ENCODE data around the gene TMEM129. TPM values are rescaled to one million over a fixed set of nuclear protein-coding genes. Genes with fewer than 3 reads are reported as not detected.
"Not testable (repeated sequence)": the region's sequence is repeated elsewhere in the genome, so short reads cannot be mapped to it uniquely, and the experiment has no call there.

The TMEM129 gene
- total and polyA plus RNA-seq, 10 of the 15 experiments (the other 5 are each of a cell fraction or from before 2014, with no cell fraction given) = 0.19 to 24.9 (median 13.2) TPM

DNA sequence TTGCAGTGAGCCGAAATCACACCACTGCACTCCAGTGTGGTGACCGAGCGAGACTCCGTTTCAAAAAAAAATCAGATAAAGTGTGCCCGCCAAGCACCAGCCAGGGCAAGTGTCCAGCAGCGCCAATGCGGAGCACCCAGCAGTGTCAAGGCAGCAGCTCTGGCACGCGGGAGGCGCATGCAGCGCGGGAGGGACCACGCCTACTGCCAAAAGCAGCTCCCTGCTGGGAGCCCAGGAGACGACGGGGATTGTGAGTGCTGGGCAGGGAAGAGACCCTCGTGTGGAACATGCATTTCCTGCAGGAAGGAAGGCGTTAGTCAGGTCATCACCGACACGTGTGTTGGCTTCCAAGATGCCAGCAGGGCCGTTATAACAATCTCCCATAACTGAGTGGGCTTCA lies 47.5 kb downstream of the TMEM129 start:
- Histone ChIP-seq H3K79me2 (ENCODE audit: control insufficient read depth, insufficient read depth, low read length) (no peaks in the 10 kb centered on the region), H2AFZ (ENCODE audit: control insufficient read depth, low read depth, low read length) (no peak overlapping the region), H3K27me3 (replicated peaks in 1 of 2; ENCODE audit: control insufficient read depth in 2 of 2, insufficient read depth in 2 of 2, low read length in 1 of 2) (no peaks in the 10 kb centered on the region), H4K20me1 (ENCODE audit: control insufficient read depth, insufficient read depth) (no peaks in the 10 kb centered on the region), H3K27ac (ENCODE audit: control insufficient read depth, insufficient read depth) (no peak overlapping the region), H3K36me3 (ENCODE audit: control insufficient read depth in 2 of 2, insufficient read depth in 2 of 2, low read length in 1 of 2) (no peaks in the 10 kb centered on the region), H3K4me3 (no peak overlapping the region), H3K4me2 (ENCODE audit: control insufficient read depth, insufficient read depth) (no peak overlapping the region), H3K4me1 (ENCODE audit: control insufficient read depth, insufficient read depth, low read length) (no peaks in the 10 kb centered on the region), H3K9me3 (replicated peaks; ENCODE audit: control insufficient read depth, insufficient read depth, low read length) (no peaks in the 10 kb centered on the region), H3K9ac (ENCODE audit: control insufficient read depth, insufficient read depth, low read length) (no peak overlapping the region)
- RAD21 ChIA-PET (ENCODE audit: unreplicated experiment) = no interaction called here
- intact Hi-C loops (cut with micrococcal nuclease; ENCODE audit: unreplicated experiment) (no loop called here), in situ Hi-C loops (cut with MboI) (no loop called here)
- ATAC-seq (no peak), DNase-seq (ENCODE audit: low read depth, low spot score) (no peak), FAIRE-seq (no peak)
- no TSS peak for BruUV-seq (replicated peaks)
- CTCF ChIA-PET = interaction anchor here (1.4 kb wide), 1 partner anchor 19 kb away, joined by 3 read pairs; no protein-coding TSS in a partner anchor
- 71% methylated on average over 20 of the region's 20 CpGs for WGBS (ENCODE audit: insufficient coverage, insufficient replicate concordance, low lambda C conversion rate, missing lambda C conversion rate)
- SMC1A ChIA-PET (ENCODE audit: uncharacterized antibody, unreplicated experiment) = no interaction called here
- POLR2A ChIA-PET = no interaction called here
- TF ChIP-seq, protein P1, sequence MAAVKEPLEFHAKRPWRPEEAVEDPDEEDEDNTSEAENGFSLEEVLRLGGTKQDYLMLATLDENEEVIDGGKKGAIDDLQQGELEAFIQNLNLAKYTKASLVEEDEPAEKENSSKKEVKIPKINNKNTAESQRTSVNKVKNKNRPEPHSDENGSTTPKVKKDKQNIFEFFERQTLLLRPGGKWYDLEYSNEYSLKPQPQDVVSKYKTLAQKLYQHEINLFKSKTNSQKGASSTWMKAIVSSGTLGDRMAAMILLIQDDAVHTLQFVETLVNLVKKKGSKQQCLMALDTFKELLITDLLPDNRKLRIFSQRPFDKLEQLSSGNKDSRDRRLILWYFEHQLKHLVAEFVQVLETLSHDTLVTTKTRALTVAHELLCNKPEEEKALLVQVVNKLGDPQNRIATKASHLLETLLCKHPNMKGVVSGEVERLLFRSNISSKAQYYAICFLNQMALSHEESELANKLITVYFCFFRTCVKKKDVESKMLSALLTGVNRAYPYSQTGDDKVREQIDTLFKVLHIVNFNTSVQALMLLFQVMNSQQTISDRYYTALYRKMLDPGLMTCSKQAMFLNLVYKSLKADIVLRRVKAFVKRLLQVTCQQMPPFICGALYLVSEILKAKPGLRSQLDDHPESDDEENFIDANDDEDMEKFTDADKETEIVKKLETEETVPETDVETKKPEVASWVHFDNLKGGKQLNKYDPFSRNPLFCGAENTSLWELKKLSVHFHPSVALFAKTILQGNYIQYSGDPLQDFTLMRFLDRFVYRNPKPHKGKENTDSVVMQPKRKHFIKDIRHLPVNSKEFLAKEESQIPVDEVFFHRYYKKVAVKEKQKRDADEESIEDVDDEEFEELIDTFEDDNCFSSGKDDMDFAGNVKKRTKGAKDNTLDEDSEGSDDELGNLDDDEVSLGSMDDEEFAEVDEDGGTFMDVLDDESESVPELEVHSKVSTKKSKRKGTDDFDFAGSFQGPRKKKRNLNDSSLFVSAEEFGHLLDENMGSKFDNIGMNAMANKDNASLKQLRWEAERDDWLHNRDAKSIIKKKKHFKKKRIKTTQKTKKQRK (IDR thresholded peaks at IDR 0.05; ENCODE audit: low read depth, low read length) = no peak
- TF ChIP-seq IRF3 (IDR thresholded peaks at IDR 0.05) (no peak), SMAD1 (IDR thresholded peaks at IDR 0.05; ENCODE audit: low read depth, partially characterized antibody) (no peak), HDAC6 (IDR thresholded peaks at IDR 0.05; ENCODE audit: unreplicated experiment) (no peak), TCF7 (IDR thresholded peaks at IDR 0.05; ENCODE audit: borderline replicate concordance) (no peak), NR2C2 (IDR thresholded peaks at IDR 0.05; ENCODE audit: borderline replicate concordance, control insufficient read depth, insufficient read length, low read depth) (no peak), STAT1 (conservative IDR thresholded peaks at IDR 0.05) (no peak), E4F1 (IDR thresholded peaks at IDR 0.05; ENCODE audit: borderline replicate concordance, partially characterized antibody) (no peak), EGR1 (IDR thresholded peaks at IDR 0.05; ENCODE audit: borderline replicate concordance in 1 of 2, low read depth in 2 of 2, low read length in 2 of 2) (no peak), POU2F2 (IDR thresholded peaks at IDR 0.05; ENCODE audit: borderline replicate concordance, low read depth, low read length) (no peak), PAX5 (IDR thresholded peaks at IDR 0.05; ENCODE audit: borderline replicate concordance, low read depth, low read length) (no peak), TARDBP (IDR thresholded peaks at IDR 0.05; ENCODE audit: borderline replicate concordance) (no peak)

GRCh38 chr4:1671011-1671410 lies 50.1 kb downstream of the TMEM129 start:
- H4K20me1 ChIP-seq (ENCODE audit: control insufficient read depth, insufficient read depth); intact Hi-C loops (cut with micrococcal nuclease; ENCODE audit: unreplicated experiment); in situ Hi-C loops (cut with MboI); H3K36me3 ChIP-seq (ENCODE audit: control insufficient read depth in 2 of 2, insufficient read depth in 2 of 2, low read length in 1 of 2); H3K79me2 ChIP-seq (ENCODE audit: control insufficient read depth, insufficient read depth, low read length); H2AFZ ChIP-seq (ENCODE audit: control insufficient read depth, low read depth, low read length); CTCF ChIA-PET; H3K27ac ChIP-seq (ENCODE audit: control insufficient read depth, insufficient read depth); RAD21 ChIA-PET (ENCODE audit: unreplicated experiment); BruUV-seq (replicated peaks); H3K9me3 ChIP-seq (replicated peaks; ENCODE audit: control insufficient read depth, insufficient read depth, low read length); H3K4me2 ChIP-seq (ENCODE audit: control insufficient read depth, insufficient read depth); ATAC-seq; H3K4me3 ChIP-seq; H3K9ac ChIP-seq (ENCODE audit: control insufficient read depth, insufficient read depth, low read length); POLR2A ChIA-PET; H3K27me3 ChIP-seq (replicated peaks in 1 of 2; ENCODE audit: control insufficient read depth in 2 of 2, insufficient read depth in 2 of 2, low read length in 1 of 2); FAIRE-seq; SMC1A ChIA-PET (ENCODE audit: uncharacterized antibody, unreplicated experiment); H3K4me1 ChIP-seq (ENCODE audit: control insufficient read depth, insufficient read depth, low read length); DNase-seq (ENCODE audit: low read depth, low spot score): not testable (repeated sequence)
- 76% methylated on average over 18 of the region's 20 CpGs for whole genome bisulfite sequencing (ENCODE audit: insufficient coverage, insufficient replicate concordance, low lambda C conversion rate, missing lambda C conversion rate)

Data from GM12878 (cell line).